GM19452 (cell line): Measurements from ENCODE around the gene ZNF362.
"Not testable (repeated sequence)": the region's sequence is repeated elsewhere in the genome, so short reads cannot be mapped to it uniquely, and the experiment has no call there.

Experiments used
- ATAC-seq: cut with Tn5 transposase; IDR thresholded peaks from one replicate; pipeline ENCODE4 v1.9.1; 2021; ENCODE audit not compliant: unreplicated experiment

Gene ZNF362

DNA sequence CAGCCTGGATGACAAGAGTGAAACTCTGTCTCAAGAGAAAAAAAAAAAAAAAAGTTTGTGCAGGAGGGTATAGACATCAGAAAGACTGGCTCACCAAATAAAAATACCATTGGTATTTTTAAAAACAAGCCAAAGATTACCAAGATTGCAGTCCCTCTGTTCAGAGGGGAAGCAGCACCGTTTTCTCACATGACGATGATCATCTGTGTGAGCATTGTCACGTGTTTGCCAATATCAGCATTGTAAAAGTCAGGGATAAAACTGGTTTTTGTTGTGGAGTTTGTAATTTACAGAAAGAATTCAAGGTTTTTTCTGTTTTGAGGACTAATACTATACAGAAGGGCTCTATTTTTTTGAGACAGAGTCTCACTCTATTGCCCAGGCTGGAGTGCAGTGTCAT, 26.5 kb downstream of the ZNF362 start:
- ATAC-seq: no peak

GRCh38 chr1:33284049-33284448, 27.8 kb downstream of the ZNF362 start:
- ATAC-seq: no peak

GRCh38 chr1:33286451-33287185, 30.3 kb downstream of the ZNF362 start:
- ATAC-seq: no peak

DNA sequence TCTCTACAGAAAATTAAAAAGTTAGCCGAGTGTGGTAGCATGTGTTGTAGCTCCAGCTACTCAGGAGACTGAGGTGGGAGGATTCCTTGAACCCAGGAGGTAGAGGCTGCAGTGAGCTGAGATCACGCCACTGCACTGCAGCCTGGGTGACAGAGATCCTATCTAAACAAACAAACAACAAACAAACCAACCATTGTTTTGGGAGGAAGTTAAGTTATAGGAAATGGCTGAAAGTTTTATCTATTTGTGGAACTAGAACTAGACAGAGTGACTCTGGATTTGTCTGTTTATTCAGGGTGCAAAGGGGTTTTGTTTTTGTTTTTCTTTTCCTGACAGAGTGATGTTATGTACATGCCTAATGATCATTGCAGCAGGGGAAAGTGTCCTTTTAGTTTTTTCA, 31.0 kb downstream of the ZNF362 start:
- ATAC-seq: no peak

- ATAC-seq: no peak
Measured at GRCh38 chr1:33288976-33289857, 32.9 kb downstream of the ZNF362 start.

DNA sequence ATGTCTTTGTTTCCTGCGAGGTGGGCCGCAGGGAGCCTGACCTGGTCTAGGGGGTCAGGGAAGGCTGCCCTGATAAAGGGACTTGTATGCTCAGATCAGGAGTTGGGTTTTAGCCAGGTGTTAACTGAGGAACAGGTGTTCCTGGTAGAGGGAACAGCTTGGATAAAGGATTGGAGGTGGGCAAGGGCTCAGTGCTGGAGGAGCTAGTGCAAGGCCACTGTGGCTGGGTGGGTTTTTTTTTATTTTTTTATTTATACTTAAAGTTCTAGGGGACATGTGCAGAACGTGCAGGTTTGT, 33.5 kb downstream of the ZNF362 start:
- ATAC-seq: no peak

GRCh38 chr1:33290615-33291014, 34.3 kb downstream of the ZNF362 start:
- not testable (repeated sequence) for ATAC-seq

DNA sequence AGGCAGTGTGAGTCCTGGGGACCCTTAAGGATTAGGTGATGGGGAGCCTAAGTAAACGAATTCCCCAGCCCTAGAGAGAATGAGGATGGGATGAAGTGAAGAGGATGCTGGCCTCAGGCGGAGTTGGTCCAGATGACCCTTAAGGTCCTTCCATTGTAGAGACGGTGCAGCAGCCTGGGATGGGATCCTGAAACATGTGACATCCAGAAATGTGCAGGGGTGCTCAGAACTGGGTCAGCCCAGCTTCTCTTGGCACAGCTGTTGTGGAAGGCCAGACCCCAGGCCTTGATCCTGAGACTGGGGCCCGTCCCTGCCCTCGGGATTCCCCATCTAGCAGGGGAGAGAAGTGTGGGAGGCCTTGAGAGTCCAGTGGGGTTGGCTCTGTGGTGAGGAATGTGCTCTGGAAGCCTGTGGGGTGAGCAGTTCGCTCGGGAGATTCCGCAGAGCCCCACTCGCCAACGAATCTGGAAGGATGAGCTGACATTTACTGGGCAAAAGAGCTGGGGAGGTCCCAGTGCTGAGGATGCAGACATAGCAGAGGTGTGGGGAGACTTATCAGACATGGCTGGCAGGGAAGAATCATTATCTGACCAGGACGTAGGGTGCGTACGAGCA, 36.5 kb downstream of the ZNF362 start:
- no peak for ATAC-seq

DNA sequence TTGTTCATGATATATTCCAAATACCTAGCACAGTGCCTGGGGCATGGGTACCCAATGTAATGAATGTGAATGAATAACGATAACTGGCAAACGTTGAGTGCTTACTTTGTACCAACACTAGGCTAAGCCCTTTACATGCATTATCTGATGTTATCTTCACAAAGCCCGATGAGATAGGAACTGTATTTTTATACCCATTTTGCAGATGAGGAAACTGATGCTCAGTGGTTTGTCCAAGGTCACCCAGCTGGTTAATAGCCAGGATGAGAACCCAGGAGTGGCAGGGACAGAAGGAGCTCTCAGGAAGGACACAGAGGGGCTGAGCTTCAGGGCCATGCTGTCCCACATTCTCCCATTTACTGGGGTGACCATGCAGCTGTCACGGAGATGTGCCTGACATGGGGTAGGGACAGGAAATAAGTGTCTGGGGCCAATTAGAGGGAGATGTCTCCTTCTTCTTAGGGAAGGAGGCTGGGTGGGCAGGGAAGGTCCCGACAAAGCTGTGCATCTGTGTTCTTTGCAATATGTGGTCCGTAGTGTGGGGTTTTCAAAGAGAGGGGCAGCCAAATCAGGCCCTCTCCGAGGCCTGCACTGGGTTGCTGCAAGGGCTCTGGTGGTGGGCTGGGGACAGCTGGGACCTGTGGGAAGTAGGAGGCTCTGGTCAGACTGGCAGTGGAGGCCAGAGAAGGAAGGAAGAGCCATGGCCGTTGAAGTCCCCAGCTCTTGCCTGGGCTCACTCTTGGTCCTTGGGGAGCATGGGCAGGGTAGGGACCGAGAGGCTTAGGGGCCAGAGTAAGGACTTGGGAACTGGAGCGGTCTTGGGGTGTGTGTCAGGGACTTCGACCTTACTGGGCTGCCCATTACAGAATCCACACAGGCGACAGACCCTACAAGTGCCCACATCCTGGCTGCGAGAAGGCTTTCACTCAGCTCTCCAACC, 38.0 kb downstream of the ZNF362 start:
- ATAC-seq: no peak

DNA sequence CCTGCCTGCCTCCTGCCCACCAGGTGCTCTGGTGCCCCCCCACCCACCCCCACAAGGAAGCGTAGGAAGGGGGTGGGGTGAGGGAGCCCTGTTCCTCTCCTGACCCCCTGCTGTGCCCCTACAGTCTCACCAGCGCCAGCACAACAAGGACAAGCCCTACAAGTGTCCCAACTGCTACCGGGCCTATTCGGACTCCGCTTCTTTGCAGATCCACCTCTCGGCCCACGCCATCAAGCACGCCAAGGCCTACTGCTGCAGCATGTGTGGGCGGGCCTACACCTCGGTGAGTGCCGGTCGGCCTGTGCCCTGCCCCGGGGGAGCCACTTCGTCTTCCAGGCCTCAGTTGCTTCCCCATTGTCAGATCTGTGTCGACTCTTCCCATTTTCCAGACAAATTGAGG, 38.7 kb downstream of the ZNF362 start:
- ATAC-seq: no peak

- ATAC-seq: peak; percentile 64
Measured at GRCh38 chr1:33295450-33296081, 39.3 kb downstream of the ZNF362 start.

- ATAC-seq: no peak
Measured at GRCh38 chr1:33296082-33296458, 39.8 kb downstream of the ZNF362 start.

DNA sequence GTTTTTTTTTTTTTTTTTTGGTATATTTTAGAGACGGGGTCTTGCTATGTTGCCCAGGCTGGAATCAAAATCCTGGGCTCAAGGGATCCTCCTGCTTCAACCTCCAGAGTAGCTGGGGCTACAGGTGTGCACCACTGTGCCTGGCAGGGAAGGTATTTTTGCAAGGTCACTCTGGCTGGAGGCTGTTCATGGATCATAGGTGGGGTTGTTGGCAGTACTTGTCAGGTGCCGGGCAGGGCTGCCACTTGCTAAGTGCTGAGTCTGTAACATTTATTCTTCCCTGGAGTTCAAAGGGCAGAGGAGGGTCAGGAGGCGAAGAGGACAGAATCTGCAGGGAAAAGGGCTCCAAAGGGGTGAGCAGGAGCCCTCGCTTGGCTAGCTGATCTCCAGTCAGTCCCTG, 40.5 kb downstream of the ZNF362 start:
- no peak for ATAC-seq

DNA sequence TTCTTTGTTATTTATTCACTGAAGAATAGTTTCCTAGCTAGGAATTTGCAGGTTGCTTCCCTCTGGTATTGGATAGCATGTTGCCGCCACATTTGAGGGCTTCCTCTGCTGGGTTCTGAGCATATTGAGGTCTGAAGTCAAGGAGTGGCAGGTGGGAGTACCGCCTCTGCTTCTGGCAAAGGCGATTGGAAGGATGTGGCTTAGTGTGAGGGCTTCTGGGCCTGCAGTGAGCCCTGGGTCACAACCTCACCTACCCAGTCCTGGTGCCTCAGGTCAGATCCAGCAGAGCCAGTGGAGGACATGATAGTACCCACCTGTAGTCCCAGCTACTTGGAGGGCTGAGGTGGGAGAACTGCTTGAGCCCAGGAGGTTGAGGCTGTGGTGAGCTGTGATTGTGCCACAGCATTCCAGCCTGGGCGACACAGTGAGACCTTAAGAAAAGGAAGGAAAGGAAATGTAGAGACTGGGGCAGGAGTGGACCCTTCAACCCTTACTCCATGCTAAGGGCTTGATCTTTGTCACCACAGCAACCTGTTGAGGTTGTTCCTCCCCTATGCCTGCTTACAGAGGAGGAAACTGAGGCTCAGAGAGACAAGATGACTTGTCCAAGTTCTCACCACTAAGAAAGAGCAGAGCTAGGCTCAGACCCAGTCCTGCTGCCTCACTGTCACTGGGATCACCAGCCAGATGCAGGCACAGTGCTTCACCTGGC, 41.8 kb downstream of the ZNF362 start:
- no peak for ATAC-seq

DNA sequence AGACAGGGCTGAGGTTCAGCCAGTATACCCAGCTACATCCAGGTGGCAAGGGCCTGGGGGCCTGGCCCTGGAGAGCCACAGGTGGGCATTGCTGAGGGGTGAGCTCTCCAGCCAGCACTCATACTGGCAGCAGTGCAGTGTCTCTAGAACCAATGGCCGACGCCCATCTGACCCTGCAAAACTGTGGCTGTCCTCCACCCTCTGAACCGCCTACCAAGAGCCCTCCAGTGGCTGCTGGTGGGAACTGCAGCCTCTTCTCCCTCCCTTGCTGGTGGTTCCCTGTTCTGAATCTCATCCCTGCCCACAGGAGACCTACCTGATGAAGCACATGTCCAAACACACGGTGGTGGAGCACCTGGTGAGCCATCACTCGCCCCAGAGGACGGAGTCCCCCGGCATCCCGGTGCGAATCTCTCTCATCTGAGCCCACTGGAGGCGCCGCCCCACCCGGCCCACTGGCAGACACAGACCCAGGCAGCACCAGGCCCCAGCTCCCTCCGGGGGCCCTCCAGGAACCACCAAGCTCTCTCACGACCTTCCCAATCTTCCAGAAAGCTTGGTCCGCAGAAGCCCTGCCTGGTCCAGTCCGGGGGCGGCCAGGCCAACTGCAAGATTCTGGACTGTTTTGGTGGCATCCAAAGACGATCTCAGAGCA, 42.5 kb downstream of the ZNF362 start:
- ATAC-seq: no peak

- ATAC-seq: no peak
Measured at GRCh38 chr1:33299461-33300155, 43.3 kb downstream of the ZNF362 start.

DNA sequence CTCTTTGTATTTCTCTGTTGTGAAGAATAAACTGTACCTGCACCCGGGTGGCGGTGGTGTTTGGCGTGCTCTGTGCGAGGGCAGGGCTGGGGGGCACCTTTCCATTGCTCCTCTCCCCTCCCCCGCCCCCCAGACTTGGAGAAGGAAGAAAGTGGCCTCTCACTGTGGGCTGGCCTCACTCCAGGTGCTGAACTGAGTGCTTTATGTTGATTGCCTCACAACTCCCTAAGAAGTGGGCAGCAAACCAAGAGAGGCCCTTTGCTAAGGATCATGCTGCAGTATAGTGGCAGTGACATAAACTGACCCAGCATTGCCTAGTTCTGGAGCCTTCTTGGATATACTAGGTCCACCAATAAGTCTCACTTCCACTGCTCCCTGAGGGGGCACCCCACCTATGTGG, 44.4 kb downstream of the ZNF362 start:
- no peak for ATAC-seq

DNA sequence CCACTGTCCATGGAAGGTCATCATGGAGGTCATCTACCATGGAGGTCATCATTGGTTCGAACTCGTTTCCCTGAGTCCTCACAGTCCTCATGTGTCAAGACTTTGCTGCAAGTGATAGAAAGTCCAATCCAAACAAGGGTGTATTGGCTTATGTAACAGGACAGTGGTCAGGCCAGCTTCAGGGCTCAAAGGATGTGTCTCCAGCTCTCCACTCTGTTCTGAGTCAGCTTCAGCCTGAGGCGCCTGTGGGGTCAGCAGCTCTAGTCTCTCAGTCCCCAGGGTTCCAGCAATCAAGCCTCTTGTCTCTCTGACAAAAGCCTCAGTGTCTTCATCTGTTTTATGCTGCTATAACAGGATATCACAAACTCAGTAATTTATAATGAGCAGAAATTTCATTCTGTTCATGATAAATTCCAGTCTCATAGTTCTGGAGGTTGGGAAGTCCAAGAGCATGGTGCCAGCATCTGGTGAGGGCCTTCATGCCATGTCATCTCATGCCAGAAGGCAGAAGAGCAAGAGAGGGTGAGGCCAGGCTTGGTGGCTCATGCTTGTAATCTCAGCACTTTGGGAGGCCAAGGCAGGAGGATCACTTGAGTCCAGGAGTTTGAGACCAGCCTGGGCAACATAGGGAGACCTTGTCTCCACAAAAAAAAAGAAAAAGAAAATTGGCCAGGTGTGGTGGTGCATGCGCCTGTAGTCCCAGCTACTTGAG, 45.1 kb downstream of the ZNF362 start:
- no peak for ATAC-seq
